HL-60 (cell line): Measurements from ENCODE around the gene C16orf54.

Experiments
- CTCF ChIP-seq: IDR thresholded peaks from one replicate; pipeline ENCODE4 v1.5.1; 2011; ENCODE audit warnings: low read length, control low read depth, inconsistent platforms; ENCODE audit not compliant: insufficient read depth
- GABPA ChIP-seq: IDR thresholded peaks from 2 replicates; pipeline ENCODE4 v1.6.1; 2012; ENCODE audit warnings: low read depth
- POLR2AphosphoS5 ChIP-seq: IDR thresholded peaks from 2 replicates; pipeline ENCODE4 v1.6.1; 2012; ENCODE audit warnings: low read depth
- REST ChIP-seq: IDR thresholded peaks from 2 replicates; pipeline ENCODE4 v1.6.1; 2012; ENCODE audit warnings: low read depth; ENCODE audit not compliant: insufficient replicate concordance
- SPI1 ChIP-seq: IDR thresholded peaks from 2 replicates; pipeline ENCODE4 v1.6.1; 2012; ENCODE audit warnings: low read depth, mild to moderate bottlenecking, borderline replicate concordance

- TF ChIP-seq POLR2AphosphoS5 = no peak
- TF ChIP-seq CTCF = no peak
- TF ChIP-seq REST = no peak
- no peak for TF ChIP-seq SPI1
- TF ChIP-seq GABPA = no peak
These were observed 16.1 kb upstream of the C16orf54 start for GRCh38 chr16:29761882-29762281.
